NCI-H2196 (cell line): ENCODE results near the gene KCTD7.
A peak's percentile ranks its signal among the peaks of the same experiment; 100 is the strongest.
"Not testable (repeated sequence)": the region's sequence is repeated elsewhere in the genome, so short reads cannot be mapped to it uniquely, and the experiment has no call there.

Source experiments
- DNase-seq: peaks from one replicate; lab custom pipeline; 2025; ENCODE audit not compliant: unreplicated experiment; lab: John Stamatoyannopoulos, UW

The KCTD7 gene

DNA sequence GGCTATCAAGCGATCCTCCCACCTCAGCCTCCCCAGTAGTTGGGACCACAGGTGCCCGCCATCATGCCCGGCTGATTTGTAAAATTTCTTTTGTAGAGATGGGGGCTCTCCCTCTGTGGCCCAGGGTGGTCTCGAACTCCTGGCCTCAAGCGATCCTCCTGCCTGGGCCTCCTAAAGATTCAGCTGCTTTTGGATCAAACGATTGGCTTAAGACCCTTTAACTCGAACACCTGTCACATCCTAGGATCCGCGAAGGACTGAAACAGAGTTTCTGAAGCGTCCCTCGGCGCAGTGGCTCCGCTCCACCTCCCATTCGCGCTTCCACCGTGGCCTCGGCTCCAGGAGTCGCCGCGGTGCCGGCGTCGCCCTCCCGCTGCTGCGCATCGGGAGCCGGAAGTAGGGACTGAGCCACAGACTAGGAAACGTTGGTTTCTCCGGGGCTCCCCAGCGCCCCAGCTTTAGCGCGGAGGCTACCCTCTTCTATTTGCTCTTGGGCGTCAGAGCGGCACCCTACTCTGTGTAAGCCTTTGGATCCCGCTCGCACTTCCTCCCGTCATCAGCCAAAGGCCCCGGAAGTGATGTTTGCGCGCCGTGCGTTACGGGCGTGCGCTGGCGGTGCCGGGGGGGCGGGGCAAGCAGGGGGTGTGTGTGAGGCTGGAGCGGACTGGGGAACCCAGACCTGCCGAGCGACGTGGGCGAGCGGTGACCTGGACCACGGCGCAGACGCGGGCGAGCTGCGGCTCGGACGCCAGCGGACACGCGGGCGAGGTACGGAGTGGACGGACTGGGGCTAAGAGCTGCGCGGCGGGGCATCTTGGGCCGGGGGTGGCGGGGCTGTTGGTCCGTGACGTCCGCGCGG, 53.0 kb downstream of the KCTD7 start:
- DNase-seq: peak; percentile 98

GRCh38 chr7:66682350-66683093, 53.8 kb downstream of the KCTD7 start:
- DNase-seq: no peak

- not testable (repeated sequence) for DNase-seq
These were observed 54.6 kb downstream of the KCTD7 start for GRCh38 chr7:66683094-66683769.

DNA sequence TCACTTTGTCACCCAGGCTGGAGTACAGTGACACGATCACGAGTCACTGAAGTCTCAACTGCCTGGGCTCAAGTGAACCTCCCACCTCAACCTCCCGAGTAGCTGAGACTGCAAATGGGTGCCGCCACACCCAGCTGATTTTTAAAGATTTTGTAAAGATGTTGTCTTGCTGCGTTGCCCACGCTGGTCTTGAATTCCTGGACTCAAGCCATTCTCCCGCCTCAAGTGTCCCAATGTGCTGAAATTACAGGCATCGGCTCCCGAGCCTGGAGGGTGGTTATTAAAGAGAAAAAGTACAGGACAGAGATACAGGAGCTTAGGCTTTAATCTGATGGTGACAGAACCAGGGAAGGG, 55.1 kb downstream of the KCTD7 start:
- DNase-seq: no peak

- not testable (repeated sequence) for DNase-seq
These were observed 57.0 kb downstream of the KCTD7 start for GRCh38 chr7:66685663-66686062.

DNA sequence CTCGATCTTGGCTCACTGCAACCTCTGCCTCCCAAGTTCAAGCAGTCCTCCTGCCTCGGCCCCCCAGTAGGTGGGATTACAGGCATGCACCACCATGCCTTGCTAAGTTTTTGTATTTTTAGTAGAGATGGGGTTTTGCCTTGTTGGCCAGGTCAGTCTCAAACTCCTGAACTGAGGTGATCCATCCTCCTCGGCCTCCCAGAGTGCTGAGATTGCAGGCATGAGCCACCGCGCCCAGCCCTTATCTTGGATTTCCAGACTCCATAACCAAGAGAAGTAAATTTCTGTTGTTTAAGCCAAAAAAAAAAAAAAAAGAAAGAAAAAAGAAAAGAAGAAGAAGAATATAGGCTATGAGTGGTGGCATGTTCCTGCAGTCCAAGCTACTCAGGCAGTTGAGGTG, 58.5 kb downstream of the KCTD7 start:
- DNase-seq: no peak

GRCh38 chr7:66687672-66688071, 59.0 kb downstream of the KCTD7 start:
- not testable (repeated sequence) for DNase-seq

DNA sequence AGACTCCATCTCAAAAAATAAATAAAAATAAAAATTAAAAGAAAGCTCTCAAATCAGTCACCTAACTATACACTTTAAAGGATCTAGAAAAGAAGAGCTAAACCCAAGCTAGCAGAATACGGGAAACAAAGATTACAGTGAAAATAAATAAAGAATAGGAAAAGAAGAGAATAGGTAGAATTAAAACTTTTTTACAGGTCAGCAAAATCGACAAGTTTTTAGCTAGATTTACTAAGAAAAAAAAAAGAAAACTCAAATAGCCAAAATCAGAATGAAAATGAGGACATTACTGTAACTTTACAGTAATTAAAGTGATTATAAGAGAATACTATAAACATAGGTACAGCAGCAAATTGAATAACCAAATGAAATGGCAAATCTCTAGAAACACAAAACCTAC, 60.4 kb downstream of the KCTD7 start:
- DNase-seq: no peak

- DNase-seq: no peak
These were observed 64.7 kb downstream of the KCTD7 start for GRCh38 chr7:66693331-66693730.
